HCT116 (cell line): ENCODE data around the gene TBC1D2B. TPM values are rescaled to one million over a fixed set of nuclear protein-coding genes. Genes with fewer than 3 reads are reported as not detected.

Source experiments
- ATAC-seq: fragments of 200-7000 bp; cut with Tn5 transposase; 2 replicates; pipeline ENCODE4 v1.9.1; 2020; ENCODE audit warnings: mild to moderate bottlenecking, moderate library complexity
- BruUV-seq: library from RNA; stranded (reverse); fragments of 400-500 nt; replicated peaks from 2 replicates; lab custom pipeline; 2021; lab: Mats Ljungman, UMichigan
- CTCF ChIA-PET: fragments of 300-600 bp; sonication (Branson Sonifier 250); formaldehyde crosslinking; loops from one replicate; lab custom pipeline; 2021; ENCODE audit warnings: antibody characterized with exemption; lab: Charles Lee
- POLR2A ChIA-PET: fragments of 300-600, 350-600 bp; sonication (Branson Sonifier 250); formaldehyde crosslinking; loops from one replicate; lab custom pipeline; 2021; ENCODE audit warnings: antibody characterized with exemption; lab: Charles Lee
- RAD21 ChIA-PET, 2 experiments: fragments of 300-600 bp; sonication (Branson Sonifier 250); formaldehyde crosslinking; loops; one replicate each; lab custom pipeline; 2023; ENCODE audit warnings: low total read pairs in 2 of 2; ENCODE audit not compliant: uncharacterized antibody in 2 of 2, unreplicated experiment in 2 of 2, low non-redundant PET in 1 of 2; lab: Charles Lee
- DNase-seq: peaks from one replicate; pipeline ENCODE4 v3.0.0-alpha.2; 2010; ENCODE audit warnings: low read depth, low spot score
- H2AFZ ChIP-seq: fragments of 200-600 bp; shearing (Covaris generic), sonication (generic); 2 replicates; pipeline ENCODE4 v1.6.1; 2017; ENCODE audit warnings: low read depth, mixed run types, mixed read lengths, antibody characterized with exemption, low read length; ENCODE audit not compliant: poor library complexity, severe bottlenecking
- H3K27ac ChIP-seq: 2 replicates; pipeline ENCODE4 v1.5.1; 2012; ENCODE audit warnings: low read depth, low read length
- H3K27me3 ChIP-seq: fragments of 200-600 bp; sonication (generic); 2 replicates; pipeline ENCODE4 v1.6.1; 2016; ENCODE audit warnings: mixed run types, low read length, mixed read lengths; ENCODE audit not compliant: insufficient read depth
- H3K36me3 ChIP-seq, 2 experiments: fragments of 200-500 bp in 1 of 2; fragments of 200-600 bp in 1 of 2; sonication (Bioruptor generic) in 1 of 2; sonication (generic) in 1 of 2; 2 replicates each; pipeline versions ENCODE4 v1.5.1 to v1.6.1; 2014 to 2016; ENCODE audit warnings: low read length in 2 of 2, inconsistent platforms in 1 of 2, mixed read lengths in 1 of 2, mixed run types in 1 of 2; ENCODE audit not compliant: insufficient read depth in 2 of 2, control insufficient read depth in 1 of 2
- H3K4me1 ChIP-seq, 2 experiments: fragments of 200-600 bp in 1 of 2; sonication (generic) in 1 of 2; 2 replicates each; pipeline versions ENCODE4 v1.5.1 to v1.6.1; 2012 to 2017; ENCODE audit warnings: low read length in 2 of 2, inconsistent platforms in 1 of 2, mild to moderate bottlenecking in 1 of 2, mixed read lengths in 1 of 2, mixed run types in 1 of 2, moderate library complexity in 1 of 2; ENCODE audit not compliant: insufficient read depth in 2 of 2, control insufficient read depth in 1 of 2
- H3K4me2 ChIP-seq: fragments of 200-600 bp; sonication (generic); 2 replicates; pipeline ENCODE4 v1.6.1; 2017; ENCODE audit warnings: mixed run types, low read length, mixed read lengths
- H3K4me3 ChIP-seq, 2 experiments: fragments of 200-600 bp in 1 of 2; sonication (generic) in 1 of 2; replicated peaks in 1 of 2; 2 replicates each; pipeline ENCODE4 v1.5.1; 2011 to 2016; ENCODE audit warnings: low read length in 2 of 2, control low read depth in 1 of 2, low read depth in 1 of 2, mild to moderate bottlenecking in 1 of 2, mixed read lengths in 1 of 2, mixed run types in 1 of 2
- H3K79me2 ChIP-seq: fragments of 200-600 bp; sonication (generic); 2 replicates; pipeline ENCODE4 v1.6.1; 2017; ENCODE audit warnings: mild to moderate bottlenecking, mixed run types, low read length, moderate library complexity, mixed read lengths; ENCODE audit not compliant: insufficient read depth
- H3K9ac ChIP-seq: fragments of 200-600 bp; sonication (generic); 2 replicates; pipeline ENCODE4 v1.6.1; 2016; ENCODE audit warnings: low read length, mixed read lengths
- H3K9me2 ChIP-seq: fragments of 200-600 bp; sonication (generic), shearing (Covaris generic); 2 replicates; pipeline ENCODE4 v1.6.1; 2017; ENCODE audit warnings: mixed run types, mild to moderate bottlenecking, moderate library complexity; ENCODE audit not compliant: insufficient read depth
- H3K9me3 ChIP-seq, 2 experiments: fragments of 200-500 bp in 1 of 2; fragments of 200-600 bp in 1 of 2; sonication (Bioruptor generic) in 1 of 2; sonication (generic) in 1 of 2; 2 replicates each; pipeline ENCODE4 v1.6.1; 2014 to 2017; ENCODE audit warnings: low read length in 2 of 2, mixed read lengths in 2 of 2, inconsistent platforms in 1 of 2, low read depth in 1 of 2, mild to moderate bottlenecking in 1 of 2, mixed run types in 1 of 2, moderate library complexity in 1 of 2; ENCODE audit not compliant: control insufficient read depth in 1 of 2, insufficient read depth in 1 of 2
- H4K20me1 ChIP-seq: fragments of 200-600 bp; sonication (generic), shearing (Covaris generic); 2 replicates; pipeline ENCODE4 v1.6.1; 2017; ENCODE audit warnings: mixed run types, mild to moderate bottlenecking, moderate library complexity; ENCODE audit not compliant: insufficient read depth
- CTCF ChIP-seq, 3 experiments: fragments of 200-600 bp in 1 of 3; sonication (generic) in 1 of 3; IDR thresholded peaks in 2 of 3; conservative IDR thresholded peaks in 1 of 3; 2 replicates each; pipeline ENCODE4 v1.5.1; 2012 to 2017; ENCODE audit warnings: low read depth in 2 of 3, low read length in 2 of 3, antibody characterized with exemption in 1 of 3, borderline replicate concordance in 1 of 3, control low read depth in 1 of 3, mild to moderate bottlenecking in 1 of 3, mixed read lengths in 1 of 3, mixed run types in 1 of 3, moderate library complexity in 1 of 3; ENCODE audit not compliant: insufficient read depth in 1 of 3
- EGR1 ChIP-seq: IDR thresholded peaks from 2 replicates; pipeline ENCODE4 v1.6.1; 2012; ENCODE audit warnings: low read depth
- ELF1 ChIP-seq: IDR thresholded peaks from 2 replicates; pipeline ENCODE4 v1.6.1; 2012; ENCODE audit warnings: low read depth, borderline replicate concordance
- RAD21 ChIP-seq: IDR thresholded peaks from 2 replicates; pipeline ENCODE4 v1.6.1; 2012; ENCODE audit warnings: low read depth, mild to moderate bottlenecking
- YY1 ChIP-seq: IDR thresholded peaks from 2 replicates; pipeline ENCODE4 v1.6.1; 2011; ENCODE audit warnings: low read length, low read depth, moderate library complexity, mild to moderate bottlenecking; ENCODE audit not compliant: insufficient replicate concordance; ENCODE audit errors: extremely low read depth
- intact Hi-C: fragments of 100-400 bp; cut with micrococcal nuclease; formaldehyde crosslinking; loops from 2 replicates; pipeline ENCODE4 v1.10.0; 2022
- total RNA-seq: library from RNA; stranded (reverse); gene quantifications from one replicate; pipeline ENCODE4 v1.2.1, GENCODE V29; 2021; ENCODE audit not compliant: unreplicated experiment

The TBC1D2B gene
- total RNA-seq, 1 experiment from 2014 or later = 16.6 TPM

- Histone ChIP-seq H3K4me1 (0 out of 4 replicates have a peak, but pooled peaks cover 0 to 6% of the 10 kb centered on the region in 2 experiments), H3K9ac (no peak overlapping the region), H4K20me1 (no peaks in the 10 kb centered on the region), H2AFZ (no peak overlapping the region), H3K9me2 (no peaks in the 10 kb centered on the region), H3K27me3 (no peaks in the 10 kb centered on the region), H3K4me3 (no peak overlapping the region), H3K36me3 (no peaks in the 10 kb centered on the region), H3K79me2 (no peaks in the 10 kb centered on the region), H3K4me2 (no peak overlapping the region), H3K9me3 (no peaks in the 10 kb centered on the region), H3K27ac (no peak overlapping the region)
- TF ChIP-seq ELF1 (no peak), YY1 (peak; percentile 33), CTCF (IDR thresholded peaks at IDR 0.05 in 2 of 3, conservative IDR thresholded peaks at IDR 0.05 in 1 of 3; ENCODE audit: borderline replicate concordance in 1 of 3, insufficient read depth in 1 of 3, low read depth in 2 of 3, low read length in 2 of 3) (peak; percentile 89 to 98 (median 96)), RAD21 (peak; percentile 92), EGR1 (no peak)
- DNase-seq (peak; percentile 79), ATAC-seq (peak; percentile 97)
- RAD21 ChIA-PET = interaction anchor here (0.7 to 2.1 kb wide), 8 partner anchors 87 to 150 kb away, joined by 3 to 19 read pairs (median 6); no protein-coding TSS in a partner anchor
- CTCF ChIA-PET = interaction anchor here (0.6 to 5.1 kb wide), 26 partner anchors 9 to 206 kb away, joined by 3 to 70 read pairs (median 6); partner anchors contain the start of genes CIB2 and SKIC8
- intact Hi-C loops = loop anchor here (1.0 kb wide), 4 partner anchors 108 to 198 kb away; no protein-coding TSS in a partner anchor
- no TSS peak for BruUV-seq
- POLR2A ChIA-PET = no interaction called here
These were observed 31.0 kb upstream of the TBC1D2B start for GRCh38 chr15:78108300-78109084.
